GM12891 (cell line): ENCODE results near the gene ATP11A.

ENCODE experiments used
- DNase-seq: peaks from one replicate; pipeline ENCODE4 v3.0.0; 2011; ENCODE audit warnings: low spot score; ENCODE audit not compliant: insufficient read length
- FAIRE-seq: peaks from 2 replicates; lab custom pipeline; 2011; peaks lifted over from hg19 to GRCh38; lab: Jason Lieb, UNC
- PAX5 ChIP-seq: IDR thresholded peaks from 2 replicates; pipeline ENCODE4 v1.6.1; 2011; ENCODE audit warnings: low read length, moderate library complexity, mild to moderate bottlenecking; ENCODE audit not compliant: insufficient read depth, severe bottlenecking
- POLR2A ChIP-seq: IDR thresholded peaks from 2 replicates; pipeline ENCODE4 v1.6.1; 2011; ENCODE audit warnings: low read depth, low read length, control low read depth
- POLR2AphosphoS5 ChIP-seq: IDR thresholded peaks from 2 replicates; pipeline ENCODE4 v1.6.1; 2011; ENCODE audit warnings: low read depth, low read length, control low read depth
- POU2F2 ChIP-seq: IDR thresholded peaks from 2 replicates; pipeline ENCODE4 v1.6.1; 2011; ENCODE audit warnings: low read depth, mild to moderate bottlenecking, control low read depth, low read length, moderate library complexity
- SPI1 ChIP-seq: IDR thresholded peaks from 2 replicates; pipeline ENCODE4 v1.6.1; 2011; ENCODE audit warnings: low read depth, low read length, control low read depth
- TAF1 ChIP-seq: IDR thresholded peaks from 2 replicates; pipeline ENCODE4 v1.6.1; 2011; ENCODE audit warnings: low read depth, low read length, control low read depth

ATP11A gene

DNA sequence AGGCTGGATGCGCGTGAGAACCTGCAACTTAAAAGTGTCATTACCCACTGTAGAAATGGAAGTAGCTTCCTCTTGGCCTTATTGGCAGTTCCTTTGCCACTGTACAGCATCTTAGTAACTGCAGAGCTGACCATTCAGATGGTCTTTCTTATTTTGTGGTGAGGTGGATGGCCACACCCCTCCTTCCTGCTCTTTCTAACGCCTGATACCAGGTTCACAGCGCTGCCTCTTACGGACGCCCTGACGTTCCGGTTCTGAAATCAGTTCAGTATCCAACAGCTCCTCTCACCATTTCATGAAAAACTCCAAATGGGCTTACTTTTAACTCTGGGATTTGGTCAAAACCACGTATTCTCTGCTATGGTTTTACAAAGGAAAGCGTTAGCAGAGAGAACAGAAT lies 134.6 kb downstream of the ATP11A start:
- FAIRE-seq (no peak), DNase-seq (no peak)
- TF ChIP-seq POLR2AphosphoS5 (no peak), SPI1 (no peak)

DNA sequence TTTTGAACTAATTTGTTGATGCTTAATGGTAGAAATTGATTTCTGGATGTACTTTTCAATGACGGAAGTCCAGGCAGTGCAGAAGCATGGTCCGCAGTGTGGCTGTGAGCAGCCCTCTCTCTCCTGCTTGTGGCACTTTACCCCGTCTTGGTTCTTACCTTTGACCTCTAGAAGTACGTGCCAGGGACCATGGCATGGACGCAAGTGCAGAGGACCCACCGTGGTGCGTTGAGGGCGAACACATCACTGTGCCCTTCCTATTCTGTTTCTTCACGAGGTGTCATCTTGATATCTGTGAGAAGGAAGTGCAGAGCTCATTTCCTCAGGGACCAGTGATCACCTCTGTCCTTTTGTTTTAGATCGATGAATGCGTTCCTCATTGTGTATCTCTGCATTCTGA lies 135.2 kb downstream of the ATP11A start:
- DNase-seq: no peak
- FAIRE-seq: no peak
- TF ChIP-seq POLR2A: no peak
- no peak for TF ChIP-seq POLR2AphosphoS5
- no peak for TF ChIP-seq TAF1
- no peak for TF ChIP-seq PAX5
- TF ChIP-seq SPI1: no peak
- no peak for TF ChIP-seq POU2F2

DNA sequence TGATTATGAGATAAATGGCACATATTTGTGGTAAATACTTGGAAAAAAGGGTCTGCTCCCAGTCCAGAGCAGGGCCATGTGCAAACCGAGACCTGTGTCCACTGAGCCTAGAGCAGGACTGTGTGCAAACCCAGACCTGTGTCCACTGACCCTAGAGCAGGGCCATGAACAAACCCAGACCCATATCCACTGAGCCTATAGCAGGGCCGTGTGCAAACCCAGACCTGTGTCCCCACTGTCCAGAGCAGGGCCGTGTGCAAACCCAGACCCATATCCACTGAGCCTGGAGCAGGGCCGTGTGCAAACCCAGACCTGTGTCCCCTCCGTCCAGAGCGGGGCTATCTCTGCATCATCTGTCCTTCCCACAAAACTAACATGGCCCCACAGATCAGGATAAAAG lies 136.0 kb downstream of the ATP11A start:
- no peak for FAIRE-seq
- DNase-seq: no peak
- no peak for TF ChIP-seq POU2F2
- TF ChIP-seq SPI1: no peak
- no peak for TF ChIP-seq PAX5
- no peak for TF ChIP-seq POLR2AphosphoS5
- TF ChIP-seq POLR2A: no peak
- TF ChIP-seq TAF1: no peak

DNA sequence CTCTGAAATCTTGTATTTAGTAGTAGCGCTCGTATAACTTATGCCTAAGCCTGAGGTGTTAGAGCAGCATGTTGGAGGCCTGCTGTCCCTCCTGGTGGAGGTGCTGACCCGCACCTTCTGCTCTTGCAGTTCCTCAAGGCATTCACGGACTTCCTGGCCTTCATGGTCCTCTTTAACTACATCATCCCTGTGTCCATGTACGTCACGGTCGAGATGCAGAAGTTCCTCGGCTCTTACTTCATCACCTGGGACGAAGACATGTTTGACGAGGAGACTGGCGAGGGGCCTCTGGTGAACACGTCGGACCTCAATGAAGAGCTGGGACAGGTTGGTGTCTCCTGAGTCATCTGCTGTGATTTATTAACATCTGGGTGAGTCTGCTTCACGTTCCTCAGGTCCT lies 136.7 kb downstream of the ATP11A start:
- DNase-seq (no peak), FAIRE-seq (no peak)
- TF ChIP-seq SPI1: no peak
- TF ChIP-seq PAX5: no peak

DNA sequence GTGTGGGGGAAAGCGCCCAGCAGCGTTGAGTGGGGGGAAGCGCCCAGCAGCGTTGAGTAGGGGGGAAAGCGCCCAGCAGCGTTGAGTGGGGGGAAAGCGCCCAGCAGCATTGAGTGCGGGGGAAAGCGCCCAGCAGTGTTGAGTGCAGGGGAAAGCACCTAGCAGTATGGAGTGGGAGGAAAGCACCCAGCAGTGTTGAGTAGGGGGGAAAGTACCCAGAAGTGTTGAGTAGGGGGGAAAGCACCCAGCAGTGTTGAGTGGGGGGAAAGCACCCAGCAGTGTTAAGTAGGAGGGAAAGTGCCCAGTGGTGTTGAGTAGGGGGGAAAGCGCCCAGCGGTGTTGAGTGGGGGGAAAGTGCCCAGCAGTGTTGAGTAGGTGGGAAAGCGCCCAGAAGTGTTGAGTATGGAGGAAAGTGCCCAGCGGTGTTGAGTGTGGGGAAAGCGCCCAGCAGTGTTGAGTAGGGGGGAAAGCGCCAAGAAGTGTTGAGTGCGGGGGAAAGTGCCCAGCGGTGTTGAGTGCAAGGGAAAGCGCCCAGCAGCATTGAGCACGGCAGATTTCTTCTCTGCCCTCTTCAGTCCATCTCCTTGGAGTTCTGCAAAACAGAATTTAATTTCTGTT lies 138.4 kb downstream of the ATP11A start:
- no peak for TF ChIP-seq PAX5
- no peak for DNase-seq
- no peak for FAIRE-seq

DNA sequence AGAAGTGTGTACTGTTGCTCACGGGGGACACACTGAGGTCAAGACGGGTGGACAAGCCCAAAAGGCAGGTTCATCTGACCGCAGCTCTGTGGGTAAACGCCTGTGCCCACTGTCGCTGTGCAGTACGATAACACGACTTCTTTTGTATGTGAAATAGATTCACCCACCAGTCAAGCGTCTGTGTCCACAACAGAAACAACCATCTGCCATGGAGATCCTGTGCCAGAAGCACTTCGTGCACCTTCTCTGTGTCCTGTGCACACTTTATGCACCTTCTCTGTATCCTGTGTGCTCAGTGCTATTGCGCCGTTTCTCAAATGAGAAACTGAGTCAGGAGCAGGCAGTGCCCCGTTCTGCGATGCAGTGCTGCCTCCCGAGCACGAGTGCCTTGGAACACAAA lies 138.9 kb downstream of the ATP11A start:
- DNase-seq (no peak), FAIRE-seq (no peak)
- TF ChIP-seq POLR2A (no peak), POLR2AphosphoS5 (no peak), TAF1 (no peak), SPI1 (no peak), POU2F2 (no peak), PAX5 (no peak)

DNA sequence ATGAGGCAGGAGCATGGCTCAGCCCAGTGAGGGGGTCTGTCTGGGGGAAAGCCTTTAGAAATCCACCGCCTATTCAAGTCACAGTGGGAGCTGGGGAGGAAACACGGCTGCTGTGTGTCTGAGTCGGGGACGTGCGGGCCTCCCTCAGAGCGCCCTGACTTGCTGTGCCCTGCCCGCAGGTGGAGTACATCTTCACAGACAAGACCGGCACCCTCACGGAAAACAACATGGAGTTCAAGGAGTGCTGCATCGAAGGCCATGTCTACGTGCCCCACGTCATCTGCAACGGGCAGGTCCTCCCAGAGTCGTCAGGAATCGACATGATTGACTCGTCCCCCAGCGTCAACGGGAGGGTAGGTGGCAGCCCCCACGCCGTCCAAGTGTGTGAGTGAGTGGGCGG lies 141.4 kb downstream of the ATP11A start:
- no peak for TF ChIP-seq PAX5
- no peak for TF ChIP-seq POLR2A
- TF ChIP-seq SPI1: no peak
- TF ChIP-seq POU2F2: no peak
- TF ChIP-seq TAF1: no peak
- TF ChIP-seq POLR2AphosphoS5: no peak
- no peak for FAIRE-seq
- no peak for DNase-seq

DNA sequence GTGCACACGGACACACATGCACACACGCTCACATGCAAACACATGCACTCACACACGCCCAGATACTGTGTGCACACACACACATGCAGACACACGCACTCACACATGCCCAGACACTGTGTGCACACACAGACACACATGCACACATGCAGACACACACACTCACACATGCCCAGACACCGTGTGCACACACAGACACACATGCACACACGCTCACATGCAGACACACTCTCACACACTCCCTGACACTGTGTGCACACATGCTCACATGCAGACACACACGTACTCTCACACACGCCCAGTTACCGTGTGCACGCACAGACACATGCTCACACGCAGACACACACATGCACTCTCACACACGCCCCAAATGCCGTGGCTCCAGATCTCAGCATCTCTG lies 142.0 kb downstream of the ATP11A start:
- no peak for DNase-seq
- FAIRE-seq: no peak
- TF ChIP-seq SPI1: no peak
- TF ChIP-seq POU2F2: no peak
- TF ChIP-seq PAX5: no peak
- no peak for TF ChIP-seq POLR2A
- TF ChIP-seq POLR2AphosphoS5: no peak
- TF ChIP-seq TAF1: no peak

DNA sequence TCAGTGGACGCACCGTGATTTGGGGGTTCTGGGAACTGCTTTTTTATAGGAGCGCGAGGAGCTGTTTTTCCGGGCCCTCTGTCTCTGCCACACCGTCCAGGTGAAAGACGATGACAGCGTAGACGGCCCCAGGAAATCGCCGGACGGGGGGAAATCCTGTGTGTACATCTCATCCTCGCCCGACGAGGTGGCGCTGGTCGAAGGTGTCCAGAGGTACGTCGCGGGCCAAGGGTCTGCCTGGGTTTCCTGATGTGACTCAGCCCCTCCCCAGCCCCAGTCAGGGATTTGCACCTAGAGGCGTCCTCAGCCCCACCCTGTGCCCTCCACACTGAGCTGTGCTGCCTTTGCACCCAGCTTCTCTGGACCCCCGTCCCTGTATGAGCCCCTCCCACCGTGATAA lies 143.0 kb downstream of the ATP11A start:
- no peak for TF ChIP-seq PAX5
- no peak for TF ChIP-seq POLR2AphosphoS5
- no peak for TF ChIP-seq POU2F2
- TF ChIP-seq TAF1: no peak
- TF ChIP-seq POLR2A: no peak
- no peak for TF ChIP-seq SPI1
- FAIRE-seq (no peak), DNase-seq (no peak)

DNA sequence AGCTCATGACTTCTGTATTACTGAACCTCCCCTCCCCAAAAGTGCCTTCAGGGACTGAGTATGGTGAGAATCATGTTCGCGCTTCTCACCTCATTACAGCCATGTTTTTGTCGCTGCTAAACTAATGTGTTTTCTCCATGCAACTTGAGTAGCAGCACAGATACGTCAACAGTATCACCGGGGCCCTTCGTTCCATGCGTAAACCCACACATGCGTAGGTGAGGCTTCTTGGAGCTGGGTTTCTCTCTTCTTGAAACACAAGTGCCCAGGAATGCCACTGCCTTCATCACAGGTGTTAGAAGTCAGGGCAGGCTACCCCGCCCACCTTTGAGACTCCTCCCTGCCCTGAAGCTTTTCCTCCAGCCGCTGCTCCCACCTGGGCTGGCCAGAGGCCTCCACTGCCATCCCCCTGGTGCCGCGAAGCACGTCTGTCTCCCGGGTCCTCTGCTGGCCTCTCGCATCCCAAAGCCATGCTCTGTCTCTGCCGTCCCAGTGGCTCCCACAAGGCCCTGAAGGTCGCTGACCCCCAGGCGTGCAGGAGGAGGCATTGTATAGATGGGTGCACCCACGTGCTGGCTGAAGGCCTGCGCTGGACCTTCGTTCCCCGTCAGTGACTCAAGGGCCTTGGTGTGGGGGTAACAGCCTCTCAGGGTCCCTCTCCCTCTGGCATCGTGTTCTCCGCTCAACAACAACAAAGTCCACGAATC lies 143.9 kb downstream of the ATP11A start:
- DNase-seq (no peak), FAIRE-seq (no peak)
- TF ChIP-seq PAX5 (no peak), SPI1 (no peak)

DNA sequence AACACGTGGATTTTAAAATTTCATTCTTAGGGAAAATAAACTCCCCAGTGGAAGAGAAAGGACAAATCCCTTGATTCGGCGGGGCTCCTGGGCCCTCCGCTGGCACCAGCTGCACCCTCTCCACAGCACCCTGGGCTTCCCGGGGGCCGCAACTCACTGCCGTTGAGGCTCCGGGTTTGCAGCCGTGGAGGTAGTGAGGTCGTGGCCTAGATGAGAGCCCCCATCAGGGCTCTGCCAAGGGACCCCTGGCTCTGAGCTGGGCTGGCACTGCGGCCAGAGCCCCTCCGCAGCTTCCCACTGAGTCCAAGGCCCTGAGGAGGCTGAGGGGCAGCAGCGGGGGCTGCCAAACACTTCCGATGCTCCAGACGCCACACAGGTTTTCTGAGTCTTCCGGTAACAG lies 145.5 kb downstream of the ATP11A start:
- no peak for DNase-seq
- TF ChIP-seq SPI1 (no peak), TAF1 (no peak), POLR2AphosphoS5 (no peak), POU2F2 (no peak), POLR2A (no peak), PAX5 (no peak)
- FAIRE-seq: no peak
